ENCODE data around the gene RALGPS1. TPM values are rescaled to one million over a fixed set of nuclear protein-coding genes. Genes with fewer than 3 reads are reported as not detected.

Gene RALGPS1
- total RNA-seq, 1 experiment from 2014 or later = 18.6 TPM

DNA sequence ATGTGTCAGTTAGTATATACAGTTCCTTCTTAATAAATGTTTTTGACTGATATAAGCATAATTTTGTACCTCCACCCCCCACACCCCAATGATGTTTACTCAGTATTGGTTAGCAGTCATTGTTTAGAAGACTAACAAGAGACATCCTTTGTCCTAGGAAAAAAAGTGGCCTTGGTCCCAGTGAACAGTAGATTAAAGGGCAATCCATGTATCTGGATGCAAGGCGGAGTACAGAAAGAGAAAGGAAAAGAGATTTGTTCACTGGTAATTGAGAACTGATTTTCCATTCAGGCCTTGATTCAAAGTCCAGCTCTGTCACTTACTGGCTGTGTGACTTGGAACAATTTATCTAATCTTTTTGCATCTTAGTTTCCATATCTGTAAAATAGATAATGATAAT lies 4.6 kb downstream of the RALGPS1 start:
- no peak overlapping the region for H4K8ac ChIP-seq (replicated peaks; ENCODE audit: insufficient read length, low read depth, low read length)
- no peak overlapping the region for H2AFZ ChIP-seq (ENCODE audit: low read length)
- peaks cover 8% of the 10 kb centered on the region for H3K23me2 ChIP-seq (ENCODE audit: insufficient read length, low read depth, low read length, poor library complexity, severe bottlenecking)
- no peak for DNase-seq
- no peak overlapping the region for H2BK20ac ChIP-seq (ENCODE audit: low read depth, low read length, poor library complexity, severe bottlenecking)
- no peak overlapping the region for H4K91ac ChIP-seq (ENCODE audit: insufficient read length, low read depth, low read length)
- H3K4me1 Mint-ChIP-seq = peaks cover 26 to 29% of the 10 kb centered on the region in 2 experiments
- no peak overlapping the region for H3K14ac ChIP-seq (ENCODE audit: insufficient read depth, low read length)
- H2BK15ac ChIP-seq (ENCODE audit: low read depth, low read length) = no peak overlapping the region
- no peaks in the 10 kb centered on the region for H4K20me1 ChIP-seq (ENCODE audit: control insufficient read depth, insufficient read depth, insufficient read length)
- no peak overlapping the region for H2BK5ac ChIP-seq (ENCODE audit: insufficient read length, low read length)
- no peak overlapping the region for H3K18ac ChIP-seq (ENCODE audit: insufficient read length, low read depth, low read length)
- no peak overlapping the region for H3K27ac ChIP-seq (ENCODE audit: insufficient read length, low read depth, low read length)
- H3K4me3 Mint-ChIP-seq = no peak overlapping the region
- no peaks in the 10 kb centered on the region for H3K79me1 ChIP-seq (ENCODE audit: insufficient read depth, low read depth, low read length, poor library complexity, severe bottlenecking)
- H3K23ac ChIP-seq (ENCODE audit: insufficient read length, low read depth, low read length) = no peak overlapping the region
- H3K9ac ChIP-seq (ENCODE audit: extremely low read depth, insufficient read length, low read length) = no peak overlapping the region
- H2AK5ac ChIP-seq (ENCODE audit: insufficient read length, low read length) = no peak overlapping the region
- H2BK12ac ChIP-seq (ENCODE audit: insufficient read length, low read depth, low read length) = no peak overlapping the region
- H3T11ph ChIP-seq (ENCODE audit: low read length) = no peak overlapping the region
- no peaks in the 10 kb centered on the region; a peak in 1 of 7 replicates for H3K36me3 Mint-ChIP-seq (ENCODE audit: insufficient read depth in 1 of 3, low read depth in 3 of 3)
- H4K5ac ChIP-seq (ENCODE audit: insufficient read length, low read depth, low read length) = no peak overlapping the region
- no peaks in the 10 kb centered on the region for H3K27me3 ChIP-seq (ENCODE audit: insufficient read depth, low read length)
- H3K9me3 Mint-ChIP-seq = no peaks in the 10 kb centered on the region
- no CpG with 5 or more reads among the region's 1 CpG for WGBS (ENCODE audit: extremely low coverage, insufficient read length, low lambda C conversion rate)
- H3K79me2 ChIP-seq (ENCODE audit: insufficient read depth, low read length) = no peaks in the 10 kb centered on the region
- no peak overlapping the region for H2BK120ac ChIP-seq (ENCODE audit: low read depth, low read length, poor library complexity, severe bottlenecking)
- H3K4ac ChIP-seq (ENCODE audit: low read depth, low read length) = no peak overlapping the region
- no peaks in the 10 kb centered on the region for H3K9me3 ChIP-seq (ENCODE audit: control insufficient read depth, low read depth, low read length)
- H3K4me2 ChIP-seq (ENCODE audit: insufficient read depth, insufficient read length, low read length) = no peak overlapping the region
- H3K56ac ChIP-seq (ENCODE audit: insufficient read length, low read depth, low read length) = no peak overlapping the region
- peaks cover 3% of the 10 kb centered on the region for H3K27me3 Mint-ChIP-seq (ENCODE audit: low read depth)
- TF ChIP-seq, protein P1, sequence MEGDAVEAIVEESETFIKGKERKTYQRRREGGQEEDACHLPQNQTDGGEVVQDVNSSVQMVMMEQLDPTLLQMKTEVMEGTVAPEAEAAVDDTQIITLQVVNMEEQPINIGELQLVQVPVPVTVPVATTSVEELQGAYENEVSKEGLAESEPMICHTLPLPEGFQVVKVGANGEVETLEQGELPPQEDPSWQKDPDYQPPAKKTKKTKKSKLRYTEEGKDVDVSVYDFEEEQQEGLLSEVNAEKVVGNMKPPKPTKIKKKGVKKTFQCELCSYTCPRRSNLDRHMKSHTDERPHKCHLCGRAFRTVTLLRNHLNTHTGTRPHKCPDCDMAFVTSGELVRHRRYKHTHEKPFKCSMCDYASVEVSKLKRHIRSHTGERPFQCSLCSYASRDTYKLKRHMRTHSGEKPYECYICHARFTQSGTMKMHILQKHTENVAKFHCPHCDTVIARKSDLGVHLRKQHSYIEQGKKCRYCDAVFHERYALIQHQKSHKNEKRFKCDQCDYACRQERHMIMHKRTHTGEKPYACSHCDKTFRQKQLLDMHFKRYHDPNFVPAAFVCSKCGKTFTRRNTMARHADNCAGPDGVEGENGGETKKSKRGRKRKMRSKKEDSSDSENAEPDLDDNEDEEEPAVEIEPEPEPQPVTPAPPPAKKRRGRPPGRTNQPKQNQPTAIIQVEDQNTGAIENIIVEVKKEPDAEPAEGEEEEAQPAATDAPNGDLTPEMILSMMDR (conservative IDR thresholded peaks at IDR 0.05) = no peak
- H3K4me1 ChIP-seq (ENCODE audit: insufficient read depth, low read length) = peaks cover 9% of the 10 kb centered on the region
- H3K27ac Mint-ChIP-seq = no peak overlapping the region

All from H9 (cell line).